OCI-LY1 (cell line): ENCODE results near the gene DOK5.

Experiments used
- H2AFZ ChIP-seq: fragments of 200-600 bp; sonication (generic), shearing (Covaris generic); 2 replicates; pipeline ENCODE4 v1.6.0; 2014; ENCODE audit warnings: antibody characterized with exemption, mild to moderate bottlenecking, low read length
- H3F3A ChIP-seq: fragments of 200-600 bp; sonication (generic), shearing (Covaris generic); 2 replicates; pipeline ENCODE4 v1.6.0; 2014; ENCODE audit warnings: mild to moderate bottlenecking, antibody characterized with exemption, low read length, moderate library complexity; ENCODE audit not compliant: insufficient read depth
- H3K27ac ChIP-seq: fragments of 200-600 bp; sonication (generic); 2 replicates; pipeline ENCODE4 v1.5.1; 2014; ENCODE audit warnings: low read length, mixed run types, mild to moderate bottlenecking, low read depth; ENCODE audit not compliant: poor library complexity, severe bottlenecking
- H3K27me3 ChIP-seq: fragments of 200-600 bp; sonication (generic); 2 replicates; pipeline ENCODE4 v1.6.0; 2014; ENCODE audit warnings: antibody characterized with exemption, mild to moderate bottlenecking, low read length, moderate library complexity; ENCODE audit not compliant: insufficient read depth
- H3K36me3 ChIP-seq: fragments of 200-600 bp; sonication (generic); 2 replicates; pipeline ENCODE4 v1.6.1; 2014; ENCODE audit warnings: mild to moderate bottlenecking, antibody characterized with exemption, low read length, moderate library complexity, mixed read lengths; ENCODE audit not compliant: insufficient read depth
- H3K4me1 ChIP-seq: fragments of 200-600 bp; sonication (generic); 2 replicates; pipeline ENCODE4 v1.5.1; 2014; ENCODE audit warnings: mild to moderate bottlenecking, low read length, moderate library complexity; ENCODE audit not compliant: insufficient read depth, severe bottlenecking
- H3K4me2 ChIP-seq: fragments of 200-600 bp; sonication (generic), shearing (Covaris generic); 2 replicates; pipeline ENCODE4 v1.6.1; 2014; ENCODE audit warnings: low read length
- H3K4me3 ChIP-seq: fragments of 200-600 bp; sonication (generic); 2 replicates; pipeline ENCODE4 v1.5.1; 2014; ENCODE audit warnings: low read length, low read depth, mild to moderate bottlenecking, mixed read lengths; ENCODE audit not compliant: poor library complexity, severe bottlenecking
- H3K79me2 ChIP-seq: fragments of 200-600 bp; shearing (Covaris generic); 2 replicates; pipeline ENCODE4 v1.6.1; 2016; ENCODE audit warnings: mixed run types, low read length, mixed read lengths; ENCODE audit not compliant: insufficient read depth
- H3K9ac ChIP-seq: fragments of 200-600 bp; sonication (generic), shearing (Covaris generic); 2 replicates; pipeline ENCODE4 v1.6.1; 2014; ENCODE audit warnings: mild to moderate bottlenecking, low read length, mixed read lengths
- H3K9me2 ChIP-seq: fragments of 200-600 bp; sonication (generic), shearing (Covaris generic); 2 replicates; pipeline ENCODE4 v1.6.1; 2014; ENCODE audit warnings: low read depth, mild to moderate bottlenecking, low read length, mixed read lengths
- H3K9me3 ChIP-seq: fragments of 200-600 bp; shearing (Covaris generic); 2 replicates; pipeline ENCODE4 v1.6.1; 2014; ENCODE audit warnings: low read length, mixed read lengths
- H4K20me1 ChIP-seq: fragments of 200-600 bp; sonication (generic), shearing (Covaris generic); 2 replicates; pipeline ENCODE4 v1.6.0; 2016; ENCODE audit warnings: mild to moderate bottlenecking, low read length; ENCODE audit not compliant: insufficient read depth
- CTCF ChIP-seq: fragments of 200-600 bp; sonication (generic), shearing (Covaris generic); IDR thresholded peaks from 2 replicates; pipeline ENCODE4 v1.5.1; 2017; ENCODE audit warnings: mild to moderate bottlenecking, antibody characterized with exemption, low read length, moderate library complexity, mixed read lengths
- EZH2 ChIP-seq: fragments of 200-600 bp; sonication (generic), shearing (Covaris generic); IDR thresholded peaks from 2 replicates; pipeline ENCODE4 v1.8.0; 2017; ENCODE audit warnings: borderline replicate concordance, mixed run types, mild to moderate bottlenecking, antibody characterized with exemption, low read length, moderate library complexity, mixed read lengths

The DOK5 gene

GRCh38 chr20:54534101-54534500 is 58.7 kb downstream of the DOK5 start:
- TF ChIP-seq CTCF: no peak
- TF ChIP-seq EZH2: no peak
- Histone ChIP-seq H3K27ac (no peak overlapping the region), H3K79me2 (no peaks in the 10 kb centered on the region), H3K27me3 (no peaks in the 10 kb centered on the region; the same call in 1 of the 2 replicates), H2AFZ (no peak overlapping the region), H3F3A (no peaks in the 10 kb centered on the region), H4K20me1 (no peaks in the 10 kb centered on the region), H3K4me3 (no peak overlapping the region), H3K36me3 (no peaks in the 10 kb centered on the region), H3K9me3 (no peaks in the 10 kb centered on the region), H3K9me2 (no peaks in the 10 kb centered on the region), H3K4me1 (no peaks in the 10 kb centered on the region), H3K4me2 (no peak overlapping the region), H3K9ac (no peak overlapping the region)

GRCh38 chr20:54535033-54535432 is 59.6 kb downstream of the DOK5 start:
- H3K27ac ChIP-seq: no peak overlapping the region
- no peak overlapping the region for H2AFZ ChIP-seq
- no peaks in the 10 kb centered on the region for H3F3A ChIP-seq

GRCh38 chr20:54535746-54536145 is 60.4 kb downstream of the DOK5 start:
- H3K27ac ChIP-seq: no peak overlapping the region
- no peaks in the 10 kb centered on the region for H3K4me1 ChIP-seq
- H2AFZ ChIP-seq: no peak overlapping the region
- H3K9ac ChIP-seq: no peak overlapping the region
- no peaks in the 10 kb centered on the region for H3K27me3 ChIP-seq
- no peaks in the 10 kb centered on the region for H4K20me1 ChIP-seq
- TF ChIP-seq EZH2 (no peak), CTCF (no peak)
- H3K36me3 ChIP-seq: no peaks in the 10 kb centered on the region
- no peaks in the 10 kb centered on the region for H3F3A ChIP-seq
- no peak overlapping the region for H3K4me3 ChIP-seq
- no peak overlapping the region for H3K4me2 ChIP-seq
- no peaks in the 10 kb centered on the region for H3K9me3 ChIP-seq
- H3K9me2 ChIP-seq: no peaks in the 10 kb centered on the region
- no peaks in the 10 kb centered on the region for H3K79me2 ChIP-seq

More at GRCh38 chr20:54535033-54535432, 59.6 kb downstream of the DOK5 start:
- Histone ChIP-seq H3K4me2 (no peak overlapping the region), H3K79me2 (no peaks in the 10 kb centered on the region), H3K9me3 (no peaks in the 10 kb centered on the region), H3K4me3 (no peak overlapping the region), H4K20me1 (no peaks in the 10 kb centered on the region), H3K4me1 (no peaks in the 10 kb centered on the region), H3K9ac (no peak overlapping the region), H3K9me2 (no peaks in the 10 kb centered on the region), H3K27me3 (no peaks in the 10 kb centered on the region), H3K36me3 (no peaks in the 10 kb centered on the region)
- TF ChIP-seq EZH2 (no peak), CTCF (no peak)
